ENCODE data around the gene CCDC102B. TPM values are rescaled to one million over a fixed set of nuclear protein-coding genes. Genes with fewer than 3 reads are reported as not detected.
"Not testable (repeated sequence)": the region's sequence is repeated elsewhere in the genome, so short reads cannot be mapped to it uniquely, and the experiment has no call there.

CCDC102B gene
- total and polyA plus RNA-seq, 2 experiments from 2014 or later = 1.3 to 2.1 TPM

GRCh38 chr18:68873003-68873402 is 75.1 kb downstream of the CCDC102B start:
- Mint-ChIP-seq H3K4me1 (no peaks in the 10 kb centered on the region), H3K36me3 (ENCODE audit: low read depth) (no peaks in the 10 kb centered on the region), H3K27ac (no peak overlapping the region), H3K4me3 (no peak overlapping the region), H3K9me3 (no peaks in the 10 kb centered on the region), H3K27me3 (ENCODE audit: insufficient read depth, low read depth, poor library complexity) (no peaks in the 10 kb centered on the region)
- no peak overlapping the region for H3K4me3 ChIP-seq
- no peak overlapping the region for H3K4me2 ChIP-seq
- no peak overlapping the region for H3K27ac ChIP-seq (ENCODE audit: low read depth)
- no peaks in the 10 kb centered on the region for H3K79me2 ChIP-seq (replicated peaks; ENCODE audit: insufficient read depth)
- no peaks in the 10 kb centered on the region for H3K36me3 ChIP-seq (ENCODE audit: insufficient read depth)
- no peaks in the 10 kb centered on the region for H3F3A ChIP-seq (replicated peaks; ENCODE audit: low read depth)
- H4K20me1 ChIP-seq (replicated peaks; ENCODE audit: insufficient read depth) = no peaks in the 10 kb centered on the region
- no peaks in the 10 kb centered on the region for H3K4me1 ChIP-seq (ENCODE audit: insufficient read depth)
- H3K9me2 ChIP-seq (ENCODE audit: insufficient read depth) = no peaks in the 10 kb centered on the region
- TF ChIP-seq ZNF331 (CRISPR knock-in tag; IDR thresholded peaks at IDR 0.05; ENCODE audit: low read depth) = no peak
- no peak for TF ChIP-seq ZNF114 (CRISPR knock-in tag; IDR thresholded peaks at IDR 0.05)
- TF ChIP-seq STAT1 (IDR thresholded peaks at IDR 0.05; ENCODE audit: unreplicated experiment) = no peak
- TF ChIP-seq REST (IDR thresholded peaks at IDR 0.05; ENCODE audit: unreplicated experiment) = no peak
- no peak for TF ChIP-seq POLR2AphosphoS5 (IDR thresholded peaks at IDR 0.05; ENCODE audit: low read depth)
- TF ChIP-seq CTCF (conservative IDR thresholded peaks at IDR 0.05; ENCODE audit: low read depth in 2 of 2) = no peak
- no peaks in the 10 kb centered on the region for H3K27me3 ChIP-seq (ENCODE audit: insufficient read depth)
- DNase-seq (ENCODE audit: low spot score) = no peak
- no peak for ATAC-seq
- H2AFZ ChIP-seq = no peak overlapping the region

- H3K4me1 ChIP-seq (ENCODE audit: insufficient read depth) = no peaks in the 10 kb centered on the region
- H3K27ac ChIP-seq (ENCODE audit: low read depth) = no peak overlapping the region
- H4K20me1 ChIP-seq (replicated peaks; ENCODE audit: insufficient read depth) = no peaks in the 10 kb centered on the region
- ATAC-seq (no peak), DNase-seq (ENCODE audit: low spot score) (no peak)
- H3K4me2 ChIP-seq = no peak overlapping the region
- no peaks in the 10 kb centered on the region for H3K79me2 ChIP-seq (replicated peaks; ENCODE audit: insufficient read depth)
- Mint-ChIP-seq H3K27ac (no peak overlapping the region), H3K4me1 (no peaks in the 10 kb centered on the region), H3K36me3 (ENCODE audit: low read depth) (no peaks in the 10 kb centered on the region), H3K27me3 (ENCODE audit: insufficient read depth, low read depth, poor library complexity) (no peaks in the 10 kb centered on the region), H3K9me3 (peaks cover 8% of the 10 kb centered on the region), H3K4me3 (no peak overlapping the region)
- no peaks in the 10 kb centered on the region for H3K36me3 ChIP-seq (ENCODE audit: insufficient read depth)
- H3K9me2 ChIP-seq (ENCODE audit: insufficient read depth) = no peaks in the 10 kb centered on the region
- no peak for TF ChIP-seq ZNF114 (CRISPR knock-in tag; IDR thresholded peaks at IDR 0.05)
- H3K27me3 ChIP-seq (ENCODE audit: insufficient read depth) = no peaks in the 10 kb centered on the region
- H3K4me3 ChIP-seq = no peak overlapping the region
- H2AFZ ChIP-seq = no peak overlapping the region
- H3F3A ChIP-seq (replicated peaks; ENCODE audit: low read depth) = no peaks in the 10 kb centered on the region
Measured at GRCh38 chr18:68874361-68874760, 76.5 kb downstream of the CCDC102B start.

- H4K20me1 ChIP-seq (replicated peaks; ENCODE audit: insufficient read depth); H3K4me3 Mint-ChIP-seq; H3K27me3 ChIP-seq (ENCODE audit: insufficient read depth); H3K4me1 Mint-ChIP-seq; H3K4me2 ChIP-seq; H2AFZ ChIP-seq; H3F3A ChIP-seq (replicated peaks; ENCODE audit: low read depth); H3K36me3 ChIP-seq (ENCODE audit: insufficient read depth); ATAC-seq; H3K27me3 Mint-ChIP-seq (ENCODE audit: insufficient read depth, low read depth, poor library complexity); DNase-seq (ENCODE audit: low spot score); H3K4me3 ChIP-seq; H3K27ac Mint-ChIP-seq; H3K9me2 ChIP-seq (ENCODE audit: insufficient read depth); H3K79me2 ChIP-seq (replicated peaks; ENCODE audit: insufficient read depth); H3K27ac ChIP-seq (ENCODE audit: low read depth); H3K4me1 ChIP-seq (ENCODE audit: insufficient read depth); H3K36me3 Mint-ChIP-seq (ENCODE audit: low read depth): not testable (repeated sequence)
- peaks cover 11% of the 10 kb centered on the region for H3K9me3 Mint-ChIP-seq
Measured at GRCh38 chr18:68879947-68880346, 82.1 kb downstream of the CCDC102B start.
